SU-DHL-6 (cell line): ENCODE results near the gene NEU2.

Experiments
- H2AFZ ChIP-seq: fragments of 200-600 bp; sonication (generic); 2 replicates; pipeline ENCODE4 v1.6.1; 2014; ENCODE audit warnings: low read depth, mild to moderate bottlenecking, moderate library complexity, mixed read lengths, antibody characterized with exemption, low read length; ENCODE audit not compliant: severe bottlenecking
- H3F3A ChIP-seq: fragments of 200-600 bp; shearing (Covaris generic); 2 replicates; pipeline ENCODE4 v1.6.0; 2016; ENCODE audit warnings: antibody characterized with exemption, mild to moderate bottlenecking; ENCODE audit not compliant: insufficient read depth
- H3K27ac ChIP-seq: fragments of 200-600 bp; sonication (generic); 2 replicates; pipeline ENCODE4 v1.5.1; 2016; ENCODE audit warnings: low read depth, mild to moderate bottlenecking, low read length, moderate library complexity, mixed read lengths
- H3K27me3 ChIP-seq: fragments of 200-600 bp; sonication (generic), shearing (Covaris generic); 2 replicates; pipeline ENCODE4 v1.6.0; 2014; ENCODE audit warnings: mild to moderate bottlenecking, low read length
- H3K36me3 ChIP-seq: fragments of 200-600 bp; sonication (generic); 2 replicates; pipeline ENCODE4 v1.6.1; 2014; ENCODE audit warnings: mild to moderate bottlenecking, low read length, mixed read lengths
- H3K4me2 ChIP-seq: fragments of 300-600, 200-600 bp; shearing (Covaris generic), sonication (generic); 2 replicates; pipeline ENCODE4 v1.6.0; 2014; ENCODE audit warnings: low read length, low read depth, mild to moderate bottlenecking; ENCODE audit not compliant: poor library complexity, severe bottlenecking
- H3K4me3 ChIP-seq: fragments of 200-600 bp; sonication (generic); 2 replicates; pipeline ENCODE4 v1.5.1; 2014; ENCODE audit warnings: antibody characterized with exemption, low read length, mild to moderate bottlenecking, mixed read lengths; ENCODE audit not compliant: insufficient read depth, poor library complexity, severe bottlenecking
- H3K79me2 ChIP-seq: fragments of 200-600 bp; sonication (generic); 2 replicates; pipeline ENCODE4 v1.6.1; 2014; ENCODE audit warnings: mild to moderate bottlenecking, low read length, moderate library complexity; ENCODE audit not compliant: insufficient read depth
- H3K9ac ChIP-seq: fragments of 200-600 bp; sonication (generic); 2 replicates; pipeline ENCODE4 v1.7.0; 2014; ENCODE audit warnings: mild to moderate bottlenecking, low read length
- H3K9me2 ChIP-seq: fragments of 200-600 bp; sonication (generic); replicated peaks from 2 replicates; pipeline ENCODE4 v1.6.1; 2014; ENCODE audit warnings: low read length; ENCODE audit not compliant: insufficient read depth
- H3K9me3 ChIP-seq: fragments of 200-600 bp; sonication (generic); 2 replicates; pipeline ENCODE4 v1.6.1; 2014; ENCODE audit warnings: low read length, mixed read lengths; ENCODE audit not compliant: insufficient read depth
- H4K20me1 ChIP-seq: fragments of 200-600 bp; sonication (generic); 2 replicates; pipeline ENCODE4 v1.6.1; 2014; ENCODE audit warnings: low read depth, mild to moderate bottlenecking, antibody characterized with exemption, low read length, moderate library complexity, mixed read lengths
- CTCF ChIP-seq: fragments of 200-600 bp; sonication (generic); IDR thresholded peaks from one replicate; pipeline ENCODE4 v1.5.1; 2017; ENCODE audit warnings: antibody characterized with exemption, mild to moderate bottlenecking, low read length, moderate library complexity; ENCODE audit not compliant: insufficient read depth, poor library complexity, severe bottlenecking
- EZH2phosphoT487 ChIP-seq: fragments of 200-600 bp; sonication (generic), shearing (Covaris generic); conservative IDR thresholded peaks from 2 replicates; pipeline ENCODE4 v1.6.1; 2018; ENCODE audit warnings: mild to moderate bottlenecking, antibody characterized with exemption, low read length, moderate library complexity, mixed read lengths

Gene NEU2

DNA sequence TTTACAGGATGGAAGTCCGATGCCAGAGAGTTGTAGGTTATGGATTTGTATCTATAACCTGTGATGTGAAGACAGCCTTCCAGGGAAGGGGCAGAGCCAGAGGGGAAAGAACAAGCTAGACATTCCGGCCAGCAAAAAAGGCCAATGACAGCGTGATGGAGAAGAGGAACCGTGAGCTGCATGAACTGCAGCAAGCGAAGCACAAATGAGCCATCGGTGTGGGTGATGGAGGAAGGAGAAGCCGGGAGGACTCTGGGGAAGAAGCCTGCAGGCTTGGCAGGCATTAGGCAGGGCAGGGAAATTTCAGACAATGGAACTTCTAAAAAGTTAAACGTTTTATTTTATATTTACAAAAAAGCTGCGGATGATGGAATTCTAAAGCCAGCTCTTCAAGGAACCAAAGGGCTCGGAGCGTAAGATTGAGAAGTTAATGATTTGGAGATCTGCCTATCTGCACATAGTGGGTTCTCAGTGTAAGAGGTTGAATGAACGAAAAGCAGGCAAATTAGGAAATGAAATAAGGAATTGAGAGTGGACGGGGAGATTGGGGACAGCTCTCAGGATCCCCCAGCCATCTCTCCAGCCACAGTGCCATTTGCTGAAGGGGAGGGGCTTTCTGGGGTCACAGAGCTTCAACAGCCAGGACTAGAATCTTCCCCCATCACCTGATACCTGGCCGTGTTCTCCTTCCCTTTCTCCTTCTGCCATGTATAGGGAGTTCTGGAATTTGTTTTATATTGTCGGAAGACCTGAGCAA is 47.8 kb upstream of the NEU2 start:
- no peaks in the 10 kb centered on the region for H3F3A ChIP-seq

DNA sequence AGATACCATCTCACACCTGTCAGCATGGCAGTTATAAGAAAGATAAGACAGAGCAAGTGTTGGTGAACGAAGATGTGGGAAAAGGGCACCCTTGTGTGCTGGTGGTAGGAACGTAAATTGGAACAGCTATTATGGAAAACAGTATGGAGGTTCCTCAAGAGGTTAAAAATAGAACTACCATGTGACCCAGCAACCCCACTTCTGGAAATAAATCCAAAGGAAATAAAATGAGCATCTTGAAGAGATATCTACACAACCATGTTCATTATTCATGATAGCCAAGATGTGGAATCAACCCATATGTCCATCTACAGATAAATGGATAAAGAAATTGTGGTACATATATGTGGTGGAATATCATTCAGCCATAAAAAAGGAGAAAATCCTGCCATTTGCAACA is 46.3 kb upstream of the NEU2 start:
- TF ChIP-seq CTCF: no peak
- no peak for TF ChIP-seq EZH2phosphoT487
- Histone ChIP-seq H2AFZ (no peak overlapping the region), H3K27me3 (no peaks in the 10 kb centered on the region), H3K27ac (no peak overlapping the region), H3K9me2 (no peaks in the 10 kb centered on the region), H3K4me2 (no peak overlapping the region), H4K20me1 (no peaks in the 10 kb centered on the region), H3K79me2 (no peaks in the 10 kb centered on the region), H3K9ac (no peak overlapping the region), H3K9me3 (no peaks in the 10 kb centered on the region), H3K36me3 (no peaks in the 10 kb centered on the region), H3K4me3 (no peak overlapping the region), H3F3A (no peaks in the 10 kb centered on the region)

More for the DNA sequence above, 47.8 kb upstream of the NEU2 start:
- H3K4me2 ChIP-seq: no peak overlapping the region
- H3K9me2 ChIP-seq: no peaks in the 10 kb centered on the region
- no peak overlapping the region for H3K4me3 ChIP-seq
- H3K9me3 ChIP-seq: no peaks in the 10 kb centered on the region
- TF ChIP-seq EZH2phosphoT487 (no peak), CTCF (no peak)
- H2AFZ ChIP-seq: no peak overlapping the region
- H3K27me3 ChIP-seq: no peaks in the 10 kb centered on the region
- no peak overlapping the region for H3K27ac ChIP-seq
- no peaks in the 10 kb centered on the region for H3K79me2 ChIP-seq
- H3K36me3 ChIP-seq: no peaks in the 10 kb centered on the region
- H3K9ac ChIP-seq: no peak overlapping the region
- H4K20me1 ChIP-seq: no peaks in the 10 kb centered on the region

DNA sequence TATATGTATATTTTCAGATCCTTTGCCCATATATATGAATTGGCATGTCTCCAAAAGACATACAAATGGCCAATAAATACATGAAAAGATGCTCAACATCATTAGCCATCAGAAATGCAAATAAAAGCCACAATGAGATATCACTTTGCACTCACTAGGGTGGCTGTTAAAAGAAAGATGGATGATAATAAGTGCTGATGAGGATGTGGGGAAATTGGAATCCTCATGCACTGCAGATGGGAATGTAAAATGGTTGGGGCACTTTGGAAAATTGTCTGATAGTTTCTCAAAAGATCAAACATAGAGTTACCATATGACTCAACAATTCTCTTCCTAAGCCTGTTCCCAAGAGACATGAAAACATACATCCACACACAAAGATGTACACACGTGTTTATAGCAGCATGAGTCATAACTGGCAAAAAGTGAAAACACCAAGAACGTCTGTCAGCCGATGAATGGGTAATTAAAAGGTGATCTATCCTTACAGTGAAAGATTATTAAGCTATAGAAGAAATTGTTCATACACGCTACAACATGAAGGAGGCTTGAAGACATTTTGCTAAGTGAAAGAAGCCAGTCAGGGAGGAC is 39.1 kb upstream of the NEU2 start:
- no peaks in the 10 kb centered on the region for H3K9me2 ChIP-seq
- no peaks in the 10 kb centered on the region for H3K79me2 ChIP-seq
- no peaks in the 10 kb centered on the region for H3K9me3 ChIP-seq
- no peaks in the 10 kb centered on the region for H3K27me3 ChIP-seq
- no peak for TF ChIP-seq CTCF
- TF ChIP-seq EZH2phosphoT487: no peak
- no peaks in the 10 kb centered on the region for H3F3A ChIP-seq
- no peak overlapping the region for H3K9ac ChIP-seq
- no peaks in the 10 kb centered on the region for H3K36me3 ChIP-seq
- no peak overlapping the region for H3K4me3 ChIP-seq
- no peak overlapping the region for H2AFZ ChIP-seq
- no peaks in the 10 kb centered on the region for H4K20me1 ChIP-seq
- H3K4me2 ChIP-seq: no peak overlapping the region
- no peak overlapping the region for H3K27ac ChIP-seq
